GM19351 (cell line): ENCODE results near the gene WNK2.

Experiments used
- ATAC-seq: cut with Tn5 transposase; IDR thresholded peaks from one replicate; pipeline ENCODE4 v1.9.1; 2021; ENCODE audit warnings: mild to moderate bottlenecking, moderate library complexity; ENCODE audit not compliant: unreplicated experiment

WNK2 gene

GRCh38 chr9:93290495-93291434 lies 106.8 kb downstream of the WNK2 start:
- ATAC-seq, result no peak

DNA sequence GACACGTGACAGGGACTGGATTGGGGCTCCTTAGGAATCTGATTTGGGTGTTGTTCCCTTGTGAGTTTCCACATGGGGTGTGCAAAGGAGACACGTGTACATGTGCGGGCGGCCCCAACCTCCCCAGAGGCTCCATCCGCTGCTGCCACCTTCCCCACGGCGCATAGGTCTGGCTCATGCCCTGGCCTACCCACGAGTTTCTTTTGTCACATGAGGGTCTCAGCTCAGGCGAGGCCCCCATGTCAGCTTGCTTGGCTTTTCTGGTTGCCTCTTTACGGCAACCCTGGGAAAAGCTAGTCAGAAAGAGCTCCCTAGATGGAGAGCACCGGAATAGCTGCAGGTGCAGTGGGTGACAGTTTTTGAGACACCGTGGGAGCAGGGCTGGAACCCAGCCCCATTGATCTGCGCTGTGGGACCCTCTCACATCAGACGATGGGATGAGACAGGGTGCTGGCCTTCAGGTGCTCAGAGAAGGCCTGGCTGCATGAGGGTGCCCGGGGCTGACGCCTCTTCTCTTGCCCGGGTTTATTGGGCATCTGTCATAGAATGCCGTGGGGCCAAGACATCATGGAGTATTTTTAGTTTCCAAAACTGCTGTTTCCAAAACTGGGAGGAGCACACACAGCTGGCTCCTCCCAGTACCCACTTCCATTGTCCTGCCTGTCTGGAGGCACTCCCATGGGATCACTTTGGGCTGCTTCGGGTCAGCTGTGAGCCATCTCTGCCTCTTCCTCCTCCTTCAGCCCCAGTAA lies 107.8 kb downstream of the WNK2 start:
- ATAC-seq, result no peak

DNA sequence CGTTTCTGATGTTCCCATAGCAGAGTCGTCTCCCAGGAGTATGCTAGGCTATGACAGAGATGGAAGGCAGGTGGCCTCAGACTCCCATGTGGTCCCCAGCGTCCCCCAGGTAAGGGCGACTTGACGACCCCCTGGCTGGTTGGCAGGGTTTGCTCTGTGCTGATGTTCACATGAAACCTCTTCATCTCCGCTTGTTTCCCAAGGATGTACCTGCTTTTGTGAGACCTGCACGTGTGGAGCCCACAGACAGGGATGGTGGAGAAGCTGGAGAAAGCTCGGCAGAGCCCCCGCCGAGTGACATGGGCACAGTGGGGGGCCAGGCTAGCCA lies 108.3 kb downstream of the WNK2 start:
- ATAC-seq, result no peak

DNA sequence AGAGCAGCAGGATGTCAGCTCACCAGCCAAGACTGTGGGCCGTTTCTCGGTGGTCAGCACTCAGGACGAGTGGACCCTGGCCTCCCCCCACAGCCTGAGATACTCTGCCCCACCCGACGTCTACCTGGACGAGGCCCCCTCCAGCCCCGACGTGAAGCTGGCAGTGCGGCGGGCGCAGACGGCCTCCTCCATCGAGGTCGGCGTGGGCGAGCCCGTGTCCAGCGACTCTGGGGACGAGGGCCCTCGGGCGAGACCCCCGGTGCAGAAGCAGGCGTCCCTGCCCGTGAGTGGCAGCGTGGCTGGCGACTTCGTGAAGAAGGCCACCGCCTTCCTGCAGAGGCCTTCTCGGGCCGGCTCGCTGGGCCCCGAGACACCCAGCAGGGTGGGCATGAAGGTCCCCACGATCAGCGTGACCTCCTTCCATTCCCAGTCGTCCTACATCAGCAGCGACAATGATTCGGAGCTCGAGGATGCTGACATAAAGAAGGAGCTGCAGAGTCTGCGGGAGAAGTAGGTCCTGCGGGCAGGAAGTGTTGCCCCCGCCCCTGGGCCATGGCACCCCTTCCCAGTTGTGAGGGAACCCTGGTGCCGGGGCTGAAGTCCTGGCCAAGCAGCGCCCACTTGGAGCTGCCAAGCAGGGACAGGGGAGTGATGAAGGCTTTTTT lies 108.9 kb downstream of the WNK2 start:
- no peak for ATAC-seq

DNA sequence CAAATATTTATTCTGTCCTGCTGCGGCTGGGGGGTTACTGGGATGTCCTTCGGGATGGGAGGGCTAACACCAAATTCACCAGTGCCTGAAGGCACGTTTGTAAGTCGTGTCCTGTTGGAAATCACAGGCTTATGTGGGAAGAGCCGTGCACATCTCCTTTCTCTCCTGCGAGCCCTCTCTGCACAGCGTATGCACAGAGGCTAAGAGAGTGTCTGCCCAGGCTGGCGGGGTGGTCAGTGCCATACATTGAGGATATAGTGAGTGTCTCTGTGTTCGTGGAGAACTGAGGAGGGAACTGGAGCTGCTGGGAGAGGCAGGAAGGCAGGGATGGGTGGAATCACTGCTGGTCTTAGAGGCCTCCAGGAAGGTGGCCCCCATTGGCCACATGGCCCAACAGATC lies 110.1 kb downstream of the WNK2 start:
- ATAC-seq, result no peak

GRCh38 chr9:93295031-93295430 lies 111.1 kb downstream of the WNK2 start:
- ATAC-seq, result no peak

GRCh38 chr9:93295456-93296076 lies 111.6 kb downstream of the WNK2 start:
- no peak for ATAC-seq

- ATAC-seq, result no peak
Measured at GRCh38 chr9:93296889-93297480, 113.0 kb downstream of the WNK2 start.

GRCh38 chr9:93297659-93298497 lies 113.9 kb downstream of the WNK2 start:
- no peak for ATAC-seq

DNA sequence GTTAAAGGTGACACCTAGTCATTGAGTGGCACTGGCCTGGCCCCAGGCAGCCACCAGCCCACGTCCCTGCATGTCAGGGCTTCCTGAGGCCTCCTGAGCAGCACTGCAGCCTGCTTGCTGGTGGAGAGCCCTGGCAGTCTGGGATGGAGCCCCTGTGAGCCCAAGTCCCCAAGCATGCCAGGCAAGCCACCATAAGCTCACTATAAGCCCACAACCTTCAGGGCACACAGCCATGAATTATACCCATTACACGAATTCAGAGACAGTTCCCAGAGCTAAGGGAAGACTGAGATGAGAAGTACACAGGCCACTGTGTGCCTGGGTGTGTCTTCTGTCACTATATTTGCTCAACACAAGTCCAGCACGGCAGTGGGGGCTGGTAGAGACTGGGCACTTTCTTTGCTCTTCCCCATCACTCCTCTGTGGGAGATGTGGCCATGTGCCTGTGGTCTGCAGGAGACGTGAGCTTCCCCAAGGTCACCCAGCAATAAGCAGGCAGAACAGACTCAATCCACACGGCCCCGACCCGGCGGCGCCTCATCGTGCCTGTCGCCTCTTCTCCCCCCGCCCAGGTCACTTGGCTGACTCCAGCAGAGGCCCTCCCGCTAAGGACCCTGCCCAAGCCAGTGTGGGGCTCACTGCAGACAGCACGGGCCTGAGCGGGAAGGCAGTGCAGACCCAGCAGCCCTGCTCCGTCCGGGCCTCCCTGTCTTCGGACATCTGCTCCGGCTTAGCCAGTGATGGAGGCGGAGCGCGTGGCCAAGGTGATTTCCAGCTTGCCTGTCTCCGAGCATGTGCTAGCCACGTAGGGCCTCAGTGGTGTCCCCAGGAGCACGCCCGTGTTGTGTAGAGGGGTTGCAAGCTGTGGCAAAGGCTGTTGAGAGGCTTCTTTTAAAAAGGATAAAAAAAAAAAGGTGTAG lies 114.8 kb downstream of the WNK2 start:
- ATAC-seq, result no peak

DNA sequence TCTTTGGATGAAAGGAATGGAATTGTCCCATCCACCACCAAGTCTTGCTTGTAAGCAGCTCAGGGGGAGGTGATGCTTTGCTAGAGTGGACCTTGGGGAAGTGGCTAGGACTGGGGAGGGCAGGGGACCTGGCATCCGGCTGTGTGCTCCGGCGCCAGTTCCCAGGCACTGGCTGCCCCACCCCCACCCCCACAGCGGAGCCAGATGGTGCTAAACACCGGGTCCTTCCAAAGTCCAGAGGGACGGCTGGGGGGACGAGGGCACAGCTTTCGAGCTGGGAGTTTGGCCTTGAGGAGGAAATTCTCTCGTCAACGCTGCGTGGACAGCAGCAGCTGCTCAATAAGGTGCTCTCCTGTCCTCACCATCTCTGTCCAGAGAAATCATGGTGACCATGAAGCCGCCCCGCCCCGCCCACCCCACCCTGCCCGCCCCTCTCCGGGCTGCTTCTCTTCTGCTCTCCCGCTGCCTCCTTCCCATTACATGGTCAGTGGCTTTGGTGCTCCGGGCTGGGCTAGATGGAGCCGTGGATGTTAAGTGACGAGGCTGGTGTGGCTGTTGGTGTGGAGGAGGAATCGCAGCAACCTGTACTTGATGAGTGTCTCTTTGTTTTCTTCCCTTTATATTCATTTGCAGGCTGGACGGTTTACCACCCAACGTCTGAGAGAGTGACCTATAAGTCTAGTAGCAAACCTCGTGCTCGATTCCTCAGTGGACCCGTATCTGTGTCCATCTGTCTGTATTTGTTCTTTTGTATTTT lies 115.7 kb downstream of the WNK2 start:
- ATAC-seq, result no peak

DNA sequence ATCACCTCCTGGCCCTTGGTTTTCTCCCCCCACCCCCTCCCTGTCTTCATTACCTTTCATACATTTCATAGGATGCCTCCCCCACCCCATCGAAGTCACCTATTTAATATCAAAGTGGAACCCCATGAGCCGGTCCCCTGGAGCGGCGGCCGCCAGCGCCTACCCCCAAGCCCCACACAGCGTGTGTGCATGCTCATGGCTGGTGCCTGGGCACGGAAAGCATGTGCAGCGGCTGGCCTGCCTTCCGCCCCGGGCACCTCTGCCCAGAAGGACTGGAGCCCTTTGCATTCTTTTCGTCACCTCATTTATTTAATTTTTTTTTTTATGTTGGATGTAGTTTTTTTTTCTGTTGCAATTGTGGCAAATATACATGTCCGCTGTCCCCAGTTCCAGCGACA lies 116.2 kb downstream of the WNK2 start:
- no peak for ATAC-seq

- ATAC-seq, result no peak
Measured at GRCh38 chr9:93300585-93301081, 116.7 kb downstream of the WNK2 start.

DNA sequence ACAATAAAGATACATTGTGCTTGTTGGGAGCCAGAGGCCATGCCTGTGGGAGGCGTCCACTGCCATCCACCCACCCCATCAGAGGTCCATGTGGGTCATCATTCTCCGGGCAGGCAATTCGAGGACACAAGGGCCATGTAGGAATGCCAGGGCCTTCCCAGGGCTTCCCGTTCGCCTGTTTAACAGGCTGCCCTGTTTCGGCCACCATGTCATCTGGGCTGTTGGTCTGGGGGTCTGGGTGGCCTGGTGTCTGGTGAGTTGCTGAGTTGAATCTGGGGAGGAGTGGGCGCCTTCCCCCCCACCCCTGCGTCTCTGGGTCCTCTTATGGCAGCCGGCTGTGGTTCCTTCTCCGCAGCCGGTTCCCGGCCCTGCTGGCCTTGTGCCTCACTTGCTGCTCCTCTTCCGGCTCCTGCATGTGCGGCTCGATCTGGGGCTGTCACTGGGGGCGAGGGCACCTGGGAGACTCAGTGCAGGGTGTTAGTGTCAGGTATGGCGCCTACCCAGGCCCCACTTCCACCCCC lies 117.4 kb downstream of the WNK2 start:
- no peak for ATAC-seq

- ATAC-seq, result no peak
Measured at GRCh38 chr9:93301911-93302541, 118.1 kb downstream of the WNK2 start.

- no peak for ATAC-seq
Measured at GRCh38 chr9:93302586-93303257, 118.8 kb downstream of the WNK2 start.
